Measurements from ENCODE around the gene PAQR7. TPM values are rescaled to one million over a fixed set of nuclear protein-coding genes. Genes with fewer than 3 reads are reported as not detected.

The PAQR7 gene
- total RNA-seq, 2 donors from 2014 or later, result 3.0 to 4.4 TPM

DNA sequence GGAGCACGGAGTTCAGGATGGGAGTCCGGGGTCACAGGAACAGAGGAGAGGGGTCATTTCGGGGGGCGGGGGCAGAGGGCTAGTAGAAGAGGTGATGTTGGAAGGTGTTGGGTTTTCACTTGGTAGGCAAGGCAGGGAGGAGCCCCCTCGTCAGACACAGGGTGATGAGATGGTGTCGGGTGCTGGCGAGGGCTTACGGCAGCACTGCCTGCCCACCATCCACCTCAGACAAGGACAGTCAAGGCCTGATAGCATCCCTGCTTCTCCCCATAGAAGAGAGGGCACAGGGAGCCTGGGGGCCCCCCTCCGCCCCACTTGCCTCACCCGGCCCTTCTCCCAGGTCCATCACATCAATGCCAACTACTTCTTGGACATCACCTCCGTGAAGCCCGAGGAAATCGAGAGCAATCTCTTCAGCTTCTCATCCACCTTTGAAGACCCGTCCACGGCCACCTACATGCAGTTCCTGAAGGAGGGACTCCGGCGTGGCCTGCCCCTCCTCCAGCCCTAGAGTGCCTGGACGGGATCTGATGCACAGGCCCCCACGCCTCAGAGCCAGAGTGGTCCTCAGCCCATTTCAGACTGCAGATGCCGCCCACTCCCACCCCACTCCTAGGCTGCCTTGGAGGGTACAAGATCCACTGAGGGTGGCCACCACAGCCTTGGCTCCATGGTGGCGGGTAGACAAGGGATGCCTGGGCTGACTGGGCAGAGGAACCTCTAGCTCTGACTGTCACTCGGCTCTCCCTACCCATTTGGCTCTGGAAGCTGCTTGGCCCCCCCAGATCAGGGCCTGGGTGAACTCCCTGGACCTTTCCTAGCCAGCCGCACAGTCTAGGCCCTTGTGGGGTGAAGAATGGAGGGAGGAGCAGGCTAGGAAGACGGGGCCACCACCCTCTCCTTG, 60.0 kb downstream of the PAQR7 start:
- intact Hi-C loops (cut with DNase I), result no loop called here
- no peak for TF ChIP-seq POLR2A (IDR thresholded peaks at IDR 0.05)
- TF ChIP-seq, protein P1, sequence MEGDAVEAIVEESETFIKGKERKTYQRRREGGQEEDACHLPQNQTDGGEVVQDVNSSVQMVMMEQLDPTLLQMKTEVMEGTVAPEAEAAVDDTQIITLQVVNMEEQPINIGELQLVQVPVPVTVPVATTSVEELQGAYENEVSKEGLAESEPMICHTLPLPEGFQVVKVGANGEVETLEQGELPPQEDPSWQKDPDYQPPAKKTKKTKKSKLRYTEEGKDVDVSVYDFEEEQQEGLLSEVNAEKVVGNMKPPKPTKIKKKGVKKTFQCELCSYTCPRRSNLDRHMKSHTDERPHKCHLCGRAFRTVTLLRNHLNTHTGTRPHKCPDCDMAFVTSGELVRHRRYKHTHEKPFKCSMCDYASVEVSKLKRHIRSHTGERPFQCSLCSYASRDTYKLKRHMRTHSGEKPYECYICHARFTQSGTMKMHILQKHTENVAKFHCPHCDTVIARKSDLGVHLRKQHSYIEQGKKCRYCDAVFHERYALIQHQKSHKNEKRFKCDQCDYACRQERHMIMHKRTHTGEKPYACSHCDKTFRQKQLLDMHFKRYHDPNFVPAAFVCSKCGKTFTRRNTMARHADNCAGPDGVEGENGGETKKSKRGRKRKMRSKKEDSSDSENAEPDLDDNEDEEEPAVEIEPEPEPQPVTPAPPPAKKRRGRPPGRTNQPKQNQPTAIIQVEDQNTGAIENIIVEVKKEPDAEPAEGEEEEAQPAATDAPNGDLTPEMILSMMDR (IDR thresholded peaks at IDR 0.05), result no peak
- Histone ChIP-seq H3K27ac (no peak overlapping the region), H3K4me3 (no peak overlapping the region), H3K36me3 (replicated peaks in 1 of 2; ENCODE audit: insufficient read depth in 1 of 2, low read depth in 2 of 2) (peaks cover 0 to 8% of the 10 kb centered on the region in 2 donors), H3K9me3 (no peaks in the 10 kb centered on the region), H3K4me1 (peaks cover 24% of the 10 kb centered on the region), H3K27me3 (no peaks in the 10 kb centered on the region)
- WGBS, 2 donors, result 86 to 87% methylated on average over 12 to 22 of the region's 24 CpGs
- peak in 1 of 4 donors; percentile 13 for DNase-seq
- ATAC-seq, result no peak

DNA sequence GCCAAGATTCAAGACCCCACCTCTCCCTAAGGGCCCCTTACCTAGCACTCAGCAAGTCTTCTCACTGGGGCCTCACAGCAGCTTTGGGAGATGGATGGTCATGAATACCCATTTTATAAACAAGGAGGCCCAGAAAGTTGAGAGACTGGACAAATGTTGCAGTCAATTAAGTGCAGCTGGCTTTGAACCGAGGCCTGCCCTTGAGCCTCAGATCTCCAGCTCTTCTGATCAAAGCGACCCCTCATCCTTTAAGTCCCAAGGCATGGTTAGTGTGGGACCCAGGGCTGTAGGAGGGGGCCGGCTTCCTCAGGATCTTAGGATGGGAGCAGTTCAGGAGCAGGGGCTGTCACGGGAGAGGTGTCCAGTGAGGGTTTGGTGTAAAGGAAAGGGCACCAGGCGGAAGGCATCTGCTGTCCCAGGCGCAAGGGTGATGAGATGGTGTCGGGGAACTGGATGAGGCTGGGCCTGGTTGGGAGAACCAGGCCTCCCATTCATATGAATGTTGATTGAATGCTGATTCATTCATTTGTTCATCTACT, 60.9 kb downstream of the PAQR7 start:
- H3K4me3 ChIP-seq, result no peak overlapping the region
- no peak overlapping the region for H3K27ac ChIP-seq
- TF ChIP-seq, protein P1 (IDR thresholded peaks at IDR 0.05), result no peak
- no peak for TF ChIP-seq POLR2A (IDR thresholded peaks at IDR 0.05)
- 79 to 90% methylated on average over 6 to 7 of the region's 7 CpGs for WGBS, 2 donors
- peaks cover 0 to 8% of the 10 kb centered on the region in 2 donors for H3K36me3 ChIP-seq (replicated peaks in 1 of 2; ENCODE audit: insufficient read depth in 1 of 2, low read depth in 2 of 2)
- DNase-seq, result peak in 1 of 4 donors; percentile 10
- no peaks in the 10 kb centered on the region for H3K9me3 ChIP-seq
- intact Hi-C loops (cut with DNase I), result no loop called here
- peaks cover 29% of the 10 kb centered on the region for H3K4me1 ChIP-seq
- no peak for ATAC-seq
- H3K27me3 ChIP-seq, result no peaks in the 10 kb centered on the region

DNA sequence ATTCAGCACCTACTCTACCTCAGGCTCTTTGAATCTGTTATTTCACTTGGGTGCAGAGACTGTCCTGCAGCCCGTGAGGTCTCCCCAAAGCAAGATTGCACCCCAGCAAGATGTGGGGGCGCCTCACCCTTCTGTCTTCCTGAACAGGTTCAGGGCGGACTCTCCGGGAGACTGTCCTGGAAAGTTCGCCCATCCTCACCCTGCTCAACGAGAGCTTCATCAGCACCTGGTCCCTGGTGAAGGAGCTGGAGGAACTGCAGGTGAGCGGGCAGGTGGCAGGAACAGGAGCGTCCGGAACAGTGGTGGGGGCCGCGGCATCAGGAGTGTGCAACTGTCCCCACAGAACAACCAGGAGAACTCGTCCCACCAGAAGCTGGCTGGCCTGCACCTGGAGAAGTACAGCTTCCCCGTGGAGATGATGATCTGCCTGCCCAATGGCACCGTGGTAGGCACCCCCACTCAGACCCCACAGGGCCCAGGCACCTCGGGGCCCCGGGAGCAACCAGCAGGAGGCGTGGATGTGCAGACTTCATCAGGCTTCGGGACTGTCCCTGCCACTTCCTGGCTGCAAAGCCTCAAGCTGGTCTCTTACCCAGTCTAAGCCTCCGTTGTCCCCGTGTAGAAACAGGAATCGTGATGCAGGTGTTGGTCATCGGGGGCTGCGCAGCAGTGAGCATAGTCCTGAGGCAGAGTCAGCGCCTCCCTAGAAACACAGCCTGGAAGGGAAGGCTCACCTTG, 61.6 kb downstream of the PAQR7 start:
- TF ChIP-seq, protein P1 (IDR thresholded peaks at IDR 0.05), result no peak
- TF ChIP-seq POLR2A (IDR thresholded peaks at IDR 0.05), result no peak
- Histone ChIP-seq H3K27me3 (no peaks in the 10 kb centered on the region), H3K9me3 (no peaks in the 10 kb centered on the region), H3K27ac (no peak overlapping the region), H3K4me3 (no peak overlapping the region), H3K36me3 (replicated peaks in 1 of 2; ENCODE audit: insufficient read depth in 1 of 2, low read depth in 2 of 2) (peaks cover 0 to 8% of the 10 kb centered on the region in 2 donors), H3K4me1 (peaks cover 25% of the 10 kb centered on the region)
- intact Hi-C loops (cut with DNase I), result no loop called here
- ATAC-seq (no peak), DNase-seq (no peak)
- 80 to 92% methylated on average over 18 to 21 of the region's 24 CpGs for WGBS, 2 donors

DNA sequence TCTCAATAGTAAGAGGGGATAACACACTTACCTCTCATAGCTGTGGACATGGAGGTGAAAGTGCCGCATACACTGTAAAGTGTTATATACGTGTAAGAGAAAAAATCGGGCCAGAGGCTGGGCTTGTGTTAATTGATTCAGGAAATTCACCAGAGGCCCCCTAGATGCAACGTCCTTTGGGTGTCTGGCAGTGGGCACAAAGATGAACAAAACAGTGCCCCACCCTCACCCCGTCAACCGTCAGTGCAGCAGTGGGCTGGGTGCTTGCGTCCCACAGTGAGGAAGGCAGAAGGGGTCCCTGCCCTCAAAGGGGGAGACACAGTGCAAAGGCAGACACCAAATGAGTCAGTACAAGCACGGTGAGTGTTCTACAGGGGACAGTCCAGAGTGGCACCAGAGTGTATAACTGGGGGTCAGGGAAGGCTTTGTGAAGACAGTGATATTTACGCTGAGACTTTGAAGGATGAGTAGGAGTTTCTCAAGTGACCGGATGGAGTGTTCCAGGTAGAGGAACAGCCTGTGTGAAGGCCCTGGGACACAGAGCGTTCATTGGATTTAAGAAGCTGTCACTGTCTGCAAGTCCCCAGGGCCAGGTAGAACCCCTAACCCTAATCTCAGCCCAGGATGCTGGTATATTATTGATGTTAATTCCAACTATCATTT, 62.3 kb downstream of the PAQR7 start:
- Histone ChIP-seq H3K4me3 (no peak overlapping the region), H3K27ac (no peak overlapping the region), H3K4me1 (peaks cover 18% of the 10 kb centered on the region), H3K27me3 (no peaks in the 10 kb centered on the region), H3K9me3 (no peaks in the 10 kb centered on the region), H3K36me3 (replicated peaks in 1 of 2; ENCODE audit: insufficient read depth in 1 of 2, low read depth in 2 of 2) (peaks cover 0 to 8% of the 10 kb centered on the region in 2 donors)
- WGBS, 2 donors, result 74 to 77% methylated on average over 10 to 11 of the region's 11 CpGs
- no peak for ATAC-seq
- no peak for TF ChIP-seq POLR2A (IDR thresholded peaks at IDR 0.05)
- TF ChIP-seq, protein P1 (IDR thresholded peaks at IDR 0.05), result no peak
- DNase-seq, result no peak
- intact Hi-C loops (cut with DNase I), result no loop called here

Small RNA genes lying within 50 kb of the gene (microRNA-seq; reads per million reads assigned to microRNA genes)
- gene MIR3917 (ENCODE audit: borderline number of aligned reads in 2 of 2, borderline replicate concordance in 2 of 2), result 2.2 to 2.3 reads per million in 2 donors

Small RNA genes lying within 50 kb of the gene (small RNA-seq; reads per million reads assigned to genes)
- gene AL033528.1, result not detected
- gene RF00019, result not detected
- gene SNRPFP2, result not detected

Other genes with a start within 250 kb of the PAQR7 start
- 10 to 100 TPM; 22.8 to 27.4 TPM for gene SELENON, start 75.5 kb downstream of the PAQR7 start, total RNA-seq
- gene MTFR1L, start 55.8 kb downstream of the PAQR7 start, total RNA-seq, result 10 to 100 TPM; 39.7 to 56.4 TPM
- not detected for gene AUNIP, start 16.3 kb downstream of the PAQR7 start, total RNA-seq
- 10 to 100 TPM in 1 of 2 donors, 1 to 10 TPM in 1; 6.3 to 11.4 TPM for gene STMN1, start 30.7 kb upstream of the PAQR7 start, total RNA-seq
- 10 to 100 TPM; 14.8 to 46.4 TPM for gene PAFAH2, start 122.4 kb upstream of the PAQR7 start, total RNA-seq
- not detected for gene EXTL1, start 146.1 kb upstream of the PAQR7 start, total RNA-seq
- gene SLC30A2, start 170.4 kb upstream of the PAQR7 start, total RNA-seq, result 10 to 100 TPM; 44.5 to 64.6 TPM
- gene TRIM63, start 191.9 kb upstream of the PAQR7 start, total RNA-seq, result not detected
- 1 to 10 TPM; 5.6 to 7.8 TPM for gene PDIK1L, start 236.1 kb upstream of the PAQR7 start, total RNA-seq